Naive B cell (primary cell): Measurements from ENCODE around the gene OPN4. TPM values are rescaled to one million over a fixed set of nuclear protein-coding genes. Genes with fewer than 3 reads are reported as not detected.

Experiments
- ATAC-seq, 2 donors: fragments of 150-1000 bp; cut with Tn5 transposase; 2 replicates each; pipeline ENCODE4 v1.10.0; 2021; ENCODE audit warnings: low read depth in 2 of 2, mild to moderate bottlenecking in 2 of 2, moderate library complexity in 2 of 2
- DNase-seq: peaks from one replicate; pipeline ENCODE4 v3.0.0; 2022
- H3K27ac Mint-ChIP-seq, 6 donors: one replicate each; pipeline ENCODE4 v1.8.0; 2020 to 2022; ENCODE audit warnings: mild to moderate bottlenecking in 6 of 6, mixed read lengths in 6 of 6, moderate library complexity in 5 of 6, inconsistent platforms in 2 of 6
- H3K27me3 Mint-ChIP-seq, 3 donors: one replicate each; pipeline ENCODE4 v1.8.0; 2021 to 2022; ENCODE audit warnings: mixed read lengths in 3 of 3, mild to moderate bottlenecking in 1 of 3
- H3K36me3 Mint-ChIP-seq, 2 donors: one replicate each; pipeline ENCODE4 v1.8.0; 2020 to 2022; ENCODE audit warnings: mixed read lengths in 2 of 2, inconsistent platforms in 1 of 2, mild to moderate bottlenecking in 1 of 2
- H3K4me1 Mint-ChIP-seq, 3 donors: one replicate each; pipeline ENCODE4 v1.8.0; 2020 to 2022; ENCODE audit warnings: mixed read lengths in 3 of 3, inconsistent platforms in 1 of 3, mild to moderate bottlenecking in 1 of 3, moderate library complexity in 1 of 3
- H3K4me3 Mint-ChIP-seq, 8 donors: one replicate each; pipeline ENCODE4 v1.8.0; 2020 to 2022; ENCODE audit warnings: mild to moderate bottlenecking in 8 of 8, mixed read lengths in 8 of 8, moderate library complexity in 8 of 8, inconsistent platforms in 2 of 8
- H3K9me3 Mint-ChIP-seq, 7 donors: one replicate each; pipeline ENCODE4 v1.8.0; 2020 to 2022; ENCODE audit warnings: mixed read lengths in 7 of 7, mild to moderate bottlenecking in 5 of 7, inconsistent platforms in 2 of 7, moderate library complexity in 1 of 7
- polyA plus RNA-seq, 6 donors: library from polyadenylated mRNA; unstranded; fragments of 300-500 nt; fragmentation: Illumina TruSeq; gene quantifications; one replicate each; pipeline ENCODE4 v1.2.3, GENCODE V29; 2021; ENCODE audit warnings: low read depth in 6 of 6

The OPN4 gene
- polyA plus RNA-seq, 6 donors from 2014 or later = not detected

GRCh38 chr10:86670876-86671275 lies 16.5 kb downstream of the OPN4 start:
- ATAC-seq (no peak), DNase-seq (no peak)
- H3K27me3 Mint-ChIP-seq = peaks cover 0 to 17% (median 6%) of the 10 kb centered on the region in 3 donors
- H3K36me3 Mint-ChIP-seq = no peaks in the 10 kb centered on the region
- no peak overlapping the region for H3K4me3 Mint-ChIP-seq
- no peak overlapping the region for H3K27ac Mint-ChIP-seq
- no peaks in the 10 kb centered on the region for H3K9me3 Mint-ChIP-seq
- H3K4me1 Mint-ChIP-seq = peaks cover 12 to 29% (median 13%) of the 10 kb centered on the region in 3 donors

GRCh38 chr10:86671419-86671818 lies 17.1 kb downstream of the OPN4 start:
- peaks cover 12 to 29% (median 13%) of the 10 kb centered on the region in 3 donors for H3K4me1 Mint-ChIP-seq
- no peak overlapping the region for H3K27ac Mint-ChIP-seq
- H3K4me3 Mint-ChIP-seq = no peak overlapping the region
- H3K36me3 Mint-ChIP-seq = no peaks in the 10 kb centered on the region
- peaks cover 0 to 17% (median 11%) of the 10 kb centered on the region in 3 donors for H3K27me3 Mint-ChIP-seq
- DNase-seq (no peak), ATAC-seq (no peak)
- H3K9me3 Mint-ChIP-seq = no peaks in the 10 kb centered on the region

- Mint-ChIP-seq H3K36me3 (no peaks in the 10 kb centered on the region), H3K9me3 (no peaks in the 10 kb centered on the region), H3K27me3 (peaks cover 0 to 17% (median 11%) of the 10 kb centered on the region in 3 donors), H3K27ac (no peak overlapping the region), H3K4me3 (no peak overlapping the region), H3K4me1 (peaks cover 12 to 29% (median 13%) of the 10 kb centered on the region in 3 donors)
- no peak for DNase-seq
- ATAC-seq = no peak
Observed at GRCh38 chr10:86671985-86672710, 17.8 kb downstream of the OPN4 start.

- peak overlapping the region in 1 of 6 donors; percentile 64 for H3K27ac Mint-ChIP-seq
- no peak for DNase-seq
Observed at GRCh38 chr10:86673216-86673826, 19.0 kb downstream of the OPN4 start.

GRCh38 chr10:86673827-86674581 lies 19.7 kb downstream of the OPN4 start:
- H3K9me3 Mint-ChIP-seq = no peaks in the 10 kb centered on the region
- no peak overlapping the region for H3K27ac Mint-ChIP-seq
- no peaks in the 10 kb centered on the region for H3K36me3 Mint-ChIP-seq
- DNase-seq (no peak), ATAC-seq (no peak)
- peaks cover 3 to 17% (median 11%) of the 10 kb centered on the region in 3 donors for H3K27me3 Mint-ChIP-seq
- H3K4me3 Mint-ChIP-seq = peak overlapping the region in 1 of 8 donors; percentile 70
- H3K4me1 Mint-ChIP-seq = peaks cover 9 to 20% (median 12%) of the 10 kb centered on the region in 3 donors

More at GRCh38 chr10:86673216-86673826, 19.0 kb downstream of the OPN4 start:
- Mint-ChIP-seq H3K9me3 (no peaks in the 10 kb centered on the region), H3K36me3 (no peaks in the 10 kb centered on the region), H3K4me1 (peaks cover 12 to 23% (median 13%) of the 10 kb centered on the region in 3 donors), H3K4me3 (peak overlapping the region in 1 of 8 donors; percentile 50), H3K27me3 (peaks cover 0 to 17% (median 11%) of the 10 kb centered on the region in 3 donors)
- no peak for ATAC-seq

- no peak for DNase-seq
- H3K27me3 Mint-ChIP-seq = peaks cover 6 to 17% (median 11%) of the 10 kb centered on the region in 3 donors
- H3K27ac Mint-ChIP-seq = peak overlapping the region in 1 of 6 donors; percentile 76
- no peak overlapping the region for H3K4me3 Mint-ChIP-seq
- H3K4me1 Mint-ChIP-seq = peaks cover 10 to 24% (median 16%) of the 10 kb centered on the region in 3 donors
- H3K36me3 Mint-ChIP-seq = no peaks in the 10 kb centered on the region
- H3K9me3 Mint-ChIP-seq = no peaks in the 10 kb centered on the region
- ATAC-seq = no peak
Observed at GRCh38 chr10:86674912-86675311, 20.6 kb downstream of the OPN4 start.

- ATAC-seq = no peak
- H3K27me3 Mint-ChIP-seq = peaks cover 6 to 24% (median 17%) of the 10 kb centered on the region in 3 donors
- H3K27ac Mint-ChIP-seq = no peak overlapping the region
- H3K4me1 Mint-ChIP-seq = peaks cover 10 to 24% (median 16%) of the 10 kb centered on the region in 3 donors
- no peaks in the 10 kb centered on the region for H3K9me3 Mint-ChIP-seq
- no peak overlapping the region for H3K4me3 Mint-ChIP-seq
- H3K36me3 Mint-ChIP-seq = no peaks in the 10 kb centered on the region
- no peak for DNase-seq
Observed at GRCh38 chr10:86677374-86677773, 23.0 kb downstream of the OPN4 start.

- Mint-ChIP-seq H3K9me3 (no peaks in the 10 kb centered on the region), H3K4me3 (peak overlapping the region in 1 of 8 donors; percentile 33), H3K36me3 (no peaks in the 10 kb centered on the region), H3K4me1 (peaks cover 5 to 13% (median 7%) of the 10 kb centered on the region in 3 donors), H3K27ac (no peak overlapping the region), H3K27me3 (peaks cover 6 to 34% (median 6%) of the 10 kb centered on the region in 3 donors)
- ATAC-seq (no peak), DNase-seq (no peak)
Observed at GRCh38 chr10:86678999-86679792, 24.8 kb downstream of the OPN4 start.

GRCh38 chr10:86681047-86681446 lies 26.7 kb downstream of the OPN4 start:
- Mint-ChIP-seq H3K27me3 (peaks cover 9 to 41% (median 14%) of the 10 kb centered on the region in 3 donors), H3K9me3 (no peaks in the 10 kb centered on the region), H3K27ac (no peak overlapping the region), H3K4me1 (peaks cover 5 to 9% (median 7%) of the 10 kb centered on the region in 3 donors), H3K36me3 (no peaks in the 10 kb centered on the region), H3K4me3 (no peak overlapping the region)
- no peak for DNase-seq
- no peak for ATAC-seq

GRCh38 chr10:86681722-86682386 lies 27.5 kb downstream of the OPN4 start:
- Mint-ChIP-seq H3K36me3 (no peaks in the 10 kb centered on the region), H3K9me3 (no peaks in the 10 kb centered on the region), H3K27me3 (peaks cover 9 to 40% (median 14%) of the 10 kb centered on the region in 3 donors), H3K4me1 (peaks cover 5 to 9% (median 7%) of the 10 kb centered on the region in 3 donors), H3K4me3 (peak overlapping the region in 1 of 8 donors; percentile 70), H3K27ac (peak overlapping the region in 1 of 6 donors; percentile 57)
- ATAC-seq = no peak
- DNase-seq = no peak

GRCh38 chr10:86682675-86683074 lies 28.3 kb downstream of the OPN4 start:
- H3K9me3 Mint-ChIP-seq = no peaks in the 10 kb centered on the region
- DNase-seq = no peak
- H3K4me3 Mint-ChIP-seq = no peak overlapping the region
- H3K27ac Mint-ChIP-seq = peak overlapping the region in 1 of 6 donors; percentile 69
- H3K36me3 Mint-ChIP-seq = no peaks in the 10 kb centered on the region
- ATAC-seq = no peak
- H3K4me1 Mint-ChIP-seq = peaks cover 5 to 9% (median 7%) of the 10 kb centered on the region in 3 donors
- H3K27me3 Mint-ChIP-seq = peaks cover 9 to 44% (median 14%) of the 10 kb centered on the region in 3 donors

GRCh38 chr10:86684331-86685097 lies 30.2 kb downstream of the OPN4 start:
- DNase-seq (no peak), ATAC-seq (no peak)
- Mint-ChIP-seq H3K27ac (no peak overlapping the region), H3K27me3 (peaks cover 9 to 44% (median 14%) of the 10 kb centered on the region in 3 donors), H3K4me3 (no peak overlapping the region), H3K4me1 (peaks cover 0 to 10% (median under 1%) of the 10 kb centered on the region in 3 donors), H3K36me3 (no peaks in the 10 kb centered on the region), H3K9me3 (no peaks in the 10 kb centered on the region)
